T-cell (primary cell): ENCODE results near the gene KDM2A. TPM values are rescaled to one million over a fixed set of nuclear protein-coding genes. Genes with fewer than 3 reads are reported as not detected.
A peak's percentile ranks its signal among the peaks of the same experiment; 100 is the strongest.

Experiments used
- ATAC-seq, 4 experiments: fragments of 200-7000 bp in 3 of 4; fragments of 150-1000 bp in 1 of 4; cut with Tn5 transposase; replicated peaks in 1 of 4; 1 replicate in 3 of 4; 2 replicates in 1 of 4; pipeline ENCODE4 v1.10.0; 2021; ENCODE audit warnings: moderate library complexity in 3 of 4, mild to moderate bottlenecking in 2 of 4, moderate number of reproducible peaks in 1 of 4
- CTCF ChIA-PET, 2 donors: fragments of 300-600 bp; sonication (Branson Sonifier 250); formaldehyde crosslinking; loops; one replicate each; lab custom pipeline; 2022; ENCODE audit warnings: antibody characterized with exemption in 2 of 2; lab: Charles Lee
- POLR2A ChIA-PET, 2 donors: fragments of 300-600 bp; sonication (Branson Sonifier 250); formaldehyde crosslinking; loops; one replicate each; lab custom pipeline; 2022; ENCODE audit warnings: antibody characterized with exemption in 2 of 2; lab: Charles Lee
- DNase-seq, 35 experiments: peaks; one replicate each; pipeline versions ENCODE4 v3.0.0 to v3.0.0-alpha.2; 2013 to 2023
- H3K27ac ChIP-seq: one replicate; pipeline ENCODE4 v1.5.1; 2013; ENCODE audit warnings: low read length
- H3K27me3 ChIP-seq, 2 experiments: replicated peaks in 1 of 2; 1 replicate in 1 of 2; 2 replicates in 1 of 2; pipeline versions ENCODE4 v1.6.1 to v1.7.0; 2013; ENCODE audit warnings: low read length in 1 of 2, mixed read lengths in 1 of 2; ENCODE audit not compliant: control insufficient read depth in 2 of 2, insufficient read depth in 2 of 2; ENCODE audit errors: extremely low read depth in 1 of 2
- H3K36me3 ChIP-seq, 2 donors: 1 replicate in 1 of 2; 2 replicates in 1 of 2; pipeline versions ENCODE4 v1.6.1 to v1.7.0; 2013; ENCODE audit warnings: low read length in 1 of 2; ENCODE audit not compliant: control insufficient read depth in 2 of 2, insufficient read depth in 1 of 2; ENCODE audit errors: extremely low read depth in 1 of 2
- H3K4me1 ChIP-seq, 2 experiments: 1 replicate in 1 of 2; 2 replicates in 1 of 2; pipeline versions ENCODE4 v1.6.1 to v1.7.0; 2013; ENCODE audit warnings: low read length in 2 of 2, mixed read lengths in 1 of 2; ENCODE audit not compliant: insufficient read depth in 2 of 2, control insufficient read depth in 1 of 2; ENCODE audit errors: extremely low read depth in 1 of 2
- H3K4me3 ChIP-seq, 2 donors: 1 replicate in 1 of 2; 2 replicates in 1 of 2; pipeline versions ENCODE4 v1.5.1 to v1.7.0; 2013; ENCODE audit warnings: mild to moderate bottlenecking in 2 of 2, low read length in 1 of 2, moderate library complexity in 1 of 2; ENCODE audit not compliant: control insufficient read depth in 1 of 2; ENCODE audit errors: extremely low read depth in 1 of 2
- H3K9me3 ChIP-seq: 2 replicates; pipeline ENCODE4 v1.7.0; 2013
- H3K27ac Mint-ChIP-seq, 2 donors: one replicate each; pipeline ENCODE4 v1.8.0; 2020 to 2021; ENCODE audit warnings: mild to moderate bottlenecking in 2 of 2, mixed read lengths in 2 of 2
- H3K27me3 Mint-ChIP-seq, 2 donors: one replicate each; pipeline ENCODE4 v1.8.0; 2021 to 2022; ENCODE audit warnings: mixed read lengths in 2 of 2
- H3K36me3 Mint-ChIP-seq: one replicate; pipeline ENCODE4 v1.8.0; 2021; ENCODE audit warnings: mixed read lengths
- H3K4me1 Mint-ChIP-seq, 3 donors: one replicate each; pipeline ENCODE4 v1.8.0; 2020 to 2022; ENCODE audit warnings: mixed read lengths in 3 of 3, mild to moderate bottlenecking in 1 of 3
- H3K4me3 Mint-ChIP-seq, 3 donors: one replicate each; pipeline ENCODE4 v1.8.0; 2020 to 2022; ENCODE audit warnings: mild to moderate bottlenecking in 3 of 3, mixed read lengths in 3 of 3, moderate library complexity in 3 of 3
- H3K9me3 Mint-ChIP-seq, 3 donors: one replicate each; pipeline ENCODE4 v1.8.0; 2020 to 2022; ENCODE audit warnings: mixed read lengths in 3 of 3
- WGBS: methylation state at CpG from one replicate; pipeline ENCODE4 v1.1.5; 2013; ENCODE audit warnings: missing lambda C conversion rate; ENCODE audit not compliant: insufficient coverage; 5-methylcytosine and 5-hydroxymethylcytosine counted together
- total RNA-seq, 35 experiments: library from RNA in 6 of 35; stranded (reverse) in 6 of 35; fragments of 120-200 nt in 1 of 35; gene quantifications; one replicate each; pipeline versions ENCODE4 v1.2.1 to v1.2.4 and lab custom pipeline; 2013 to 2026

Gene KDM2A
- total RNA-seq, 5 donors from 2014 or later (not counting 1 experiment from before 2014, with no cell fraction given), result 157 to 333 (median 178) TPM

DNA sequence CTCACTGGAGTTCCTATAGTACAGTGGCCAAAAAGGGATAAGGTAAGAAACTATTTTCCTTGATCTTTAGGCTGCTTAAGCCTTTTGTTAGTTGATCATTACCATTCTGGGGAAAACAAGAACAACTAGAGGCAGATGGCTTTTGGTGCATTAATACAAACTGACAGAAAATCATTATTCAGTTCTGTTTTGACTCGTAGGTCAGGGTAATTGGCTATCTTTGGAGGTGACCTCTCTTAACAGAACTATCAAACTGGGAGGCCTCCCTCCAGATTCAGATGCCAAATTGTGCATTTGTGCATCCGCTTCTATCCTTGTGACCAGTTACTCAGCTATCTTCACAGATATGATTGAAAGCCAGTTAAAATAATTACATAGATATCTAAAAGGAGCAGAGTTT, 124.0 kb downstream of the KDM2A start:
- Histone ChIP-seq H3K4me3 (no peak overlapping the region), H3K36me3 (peaks cover 20 to 52% of the 10 kb centered on the region in 2 donors), H3K4me1 (peaks cover 31 to 46% of the 10 kb centered on the region in 2 experiments), H3K9me3 (no peaks in the 10 kb centered on the region), H3K27ac (peak overlapping the region; percentile 98), H3K27me3 (no peaks in the 10 kb centered on the region)
- ChIA-PET POLR2A (interaction anchor here in 1 of 2 donors (1.1 kb wide), 1 partner anchor 12 kb away, joined by 4 read pairs; no protein-coding TSS in a partner anchor), CTCF (no interaction called here)
- Mint-ChIP-seq H3K9me3 (no peaks in the 10 kb centered on the region), H3K4me3 (peak overlapping the region; percentile 99 to 100 (median 100)), H3K36me3 (peaks cover 52% of the 10 kb centered on the region), H3K4me1 (peaks cover 65 to 71% (median 68%) of the 10 kb centered on the region in 3 donors), H3K27me3 (no peaks in the 10 kb centered on the region), H3K27ac (peak overlapping the region; percentile 27 to 99)
- ATAC-seq (no peak), DNase-seq (no peak)
- no CpG with 5 or more reads among the region's 2 CpGs for WGBS

DNA sequence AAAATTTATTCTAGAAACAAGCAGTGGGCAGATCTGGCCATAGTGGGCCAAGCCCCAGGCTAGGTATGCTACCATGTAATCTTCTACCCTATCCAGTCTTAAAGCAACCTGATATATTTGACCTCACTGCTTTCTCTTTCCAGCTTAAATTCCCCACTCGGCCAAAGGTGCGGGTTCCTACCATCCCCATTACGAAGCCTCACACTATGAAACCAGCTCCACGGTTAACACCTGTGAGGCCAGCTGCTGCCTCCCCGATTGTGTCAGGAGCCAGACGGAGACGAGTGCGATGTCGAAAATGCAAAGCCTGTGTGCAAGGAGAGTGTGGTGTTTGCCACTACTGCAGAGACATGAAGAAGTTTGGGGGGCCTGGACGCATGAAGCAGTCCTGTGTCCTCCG, 126.0 kb downstream of the KDM2A start:
- Histone ChIP-seq H3K27me3 (no peaks in the 10 kb centered on the region), H3K9me3 (no peaks in the 10 kb centered on the region), H3K4me3 (no peak overlapping the region), H3K4me1 (peaks cover 20 to 35% of the 10 kb centered on the region in 2 experiments), H3K27ac (no peak overlapping the region), H3K36me3 (peaks cover 25 to 72% of the 10 kb centered on the region in 2 donors)
- H3K4me1 Mint-ChIP-seq, result peaks cover 59 to 70% (median 60%) of the 10 kb centered on the region in 3 donors
- peaks cover 72% of the 10 kb centered on the region for H3K36me3 Mint-ChIP-seq
- no peaks in the 10 kb centered on the region for H3K27me3 Mint-ChIP-seq
- DNase-seq, result no peak
- H3K4me3 Mint-ChIP-seq, result no peak overlapping the region
- CTCF ChIA-PET, result interaction anchor here in 1 of 2 donors (0.6 to 1.3 kb wide), 2 partner anchors 12 to 785 kb away, joined by 4 to 7 read pairs; no protein-coding TSS in a partner anchor
- 93% methylated on average over 10 of the region's 11 CpGs for WGBS
- peak overlapping the region in 1 of 2 donors; percentile 5 for H3K27ac Mint-ChIP-seq
- ATAC-seq, result no peak
- no peaks in the 10 kb centered on the region for H3K9me3 Mint-ChIP-seq
- POLR2A ChIA-PET, result no interaction called here

DNA sequence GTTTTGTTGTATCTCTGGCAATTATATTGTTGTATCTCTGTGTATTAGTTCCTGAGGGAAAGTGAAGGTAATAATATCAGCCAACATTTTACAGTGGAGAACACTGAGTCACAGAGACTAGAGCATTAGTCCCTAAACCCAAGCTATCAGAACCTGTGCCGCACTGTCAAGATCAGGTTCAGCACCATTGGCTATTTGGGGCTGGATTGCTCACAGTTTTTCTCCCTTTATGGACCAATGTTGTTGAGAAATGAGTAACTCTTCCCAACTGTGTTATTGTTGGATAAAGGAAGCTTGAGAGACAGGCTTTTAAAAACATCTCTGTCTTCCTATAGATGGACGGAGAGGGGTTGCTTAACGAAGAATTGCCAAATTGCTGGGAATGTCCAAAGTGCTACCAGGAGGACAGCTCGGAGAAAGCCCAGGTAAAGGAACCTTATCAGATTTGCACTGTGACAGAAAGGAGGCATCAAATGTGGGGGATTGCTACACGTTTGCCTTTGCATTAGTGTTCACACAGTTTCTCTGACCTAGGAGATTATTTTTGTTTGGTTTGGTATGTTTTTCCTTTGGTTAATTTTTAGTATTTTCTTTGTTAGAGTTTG, 129.0 kb downstream of the KDM2A start:
- Histone ChIP-seq H3K36me3 (peaks cover 25 to 96% of the 10 kb centered on the region in 2 donors), H3K27ac (no peak overlapping the region), H3K4me1 (peaks cover under 1 to 21% of the 10 kb centered on the region in 2 experiments), H3K9me3 (no peaks in the 10 kb centered on the region), H3K4me3 (no peak overlapping the region), H3K27me3 (no peaks in the 10 kb centered on the region)
- 91% methylated on average over 4 of the region's 5 CpGs for WGBS
- Mint-ChIP-seq H3K4me1 (peaks cover 63 to 73% (median 69%) of the 10 kb centered on the region in 3 donors), H3K27ac (peak overlapping the region; percentile 6 to 27), H3K9me3 (no peaks in the 10 kb centered on the region), H3K36me3 (peaks cover 76% of the 10 kb centered on the region), H3K27me3 (no peaks in the 10 kb centered on the region), H3K4me3 (no peak overlapping the region)
- ATAC-seq, result no peak
- POLR2A ChIA-PET, result no interaction called here
- CTCF ChIA-PET, result no interaction called here
- no peak for DNase-seq

DNA sequence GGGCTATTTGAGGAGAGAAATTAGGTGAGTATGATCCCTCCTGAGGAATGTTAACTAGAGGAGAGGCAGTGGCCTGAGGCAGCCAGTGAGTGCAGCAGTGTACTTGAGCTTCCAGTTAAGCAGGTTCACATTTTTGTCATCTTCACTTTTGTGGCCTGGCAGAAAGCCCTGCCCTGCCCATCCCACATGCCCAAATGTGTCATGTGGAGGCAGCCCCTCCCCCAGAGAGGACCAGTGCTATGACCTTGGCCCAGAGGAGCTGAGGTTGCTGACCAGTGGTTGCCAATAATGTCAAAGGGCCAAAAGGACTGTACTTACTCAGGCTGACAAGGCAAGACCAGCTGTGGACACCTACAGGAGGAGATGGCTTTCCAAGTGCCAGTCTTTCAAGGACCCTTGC, 129.6 kb downstream of the KDM2A start:
- ATAC-seq, result no peak
- H3K27me3 ChIP-seq, result no peaks in the 10 kb centered on the region
- no peak overlapping the region for H3K4me3 Mint-ChIP-seq
- peaks cover 21 to 96% of the 10 kb centered on the region in 2 donors for H3K36me3 ChIP-seq
- POLR2A ChIA-PET, result no interaction called here
- no peaks in the 10 kb centered on the region for H3K9me3 Mint-ChIP-seq
- CTCF ChIA-PET, result no interaction called here
- H3K9me3 ChIP-seq, result no peaks in the 10 kb centered on the region
- DNase-seq, result no peak
- H3K4me3 ChIP-seq, result no peak overlapping the region
- peaks cover 63 to 73% (median 67%) of the 10 kb centered on the region in 3 donors for H3K4me1 Mint-ChIP-seq
- peaks cover 78% of the 10 kb centered on the region for H3K36me3 Mint-ChIP-seq
- no peaks in the 10 kb centered on the region for H3K27me3 Mint-ChIP-seq
- no peak overlapping the region for H3K27ac ChIP-seq
- peak overlapping the region; percentile 27 to 55 for H3K27ac Mint-ChIP-seq
- H3K4me1 ChIP-seq, result peaks cover 0 to 18% of the 10 kb centered on the region in 2 experiments

DNA sequence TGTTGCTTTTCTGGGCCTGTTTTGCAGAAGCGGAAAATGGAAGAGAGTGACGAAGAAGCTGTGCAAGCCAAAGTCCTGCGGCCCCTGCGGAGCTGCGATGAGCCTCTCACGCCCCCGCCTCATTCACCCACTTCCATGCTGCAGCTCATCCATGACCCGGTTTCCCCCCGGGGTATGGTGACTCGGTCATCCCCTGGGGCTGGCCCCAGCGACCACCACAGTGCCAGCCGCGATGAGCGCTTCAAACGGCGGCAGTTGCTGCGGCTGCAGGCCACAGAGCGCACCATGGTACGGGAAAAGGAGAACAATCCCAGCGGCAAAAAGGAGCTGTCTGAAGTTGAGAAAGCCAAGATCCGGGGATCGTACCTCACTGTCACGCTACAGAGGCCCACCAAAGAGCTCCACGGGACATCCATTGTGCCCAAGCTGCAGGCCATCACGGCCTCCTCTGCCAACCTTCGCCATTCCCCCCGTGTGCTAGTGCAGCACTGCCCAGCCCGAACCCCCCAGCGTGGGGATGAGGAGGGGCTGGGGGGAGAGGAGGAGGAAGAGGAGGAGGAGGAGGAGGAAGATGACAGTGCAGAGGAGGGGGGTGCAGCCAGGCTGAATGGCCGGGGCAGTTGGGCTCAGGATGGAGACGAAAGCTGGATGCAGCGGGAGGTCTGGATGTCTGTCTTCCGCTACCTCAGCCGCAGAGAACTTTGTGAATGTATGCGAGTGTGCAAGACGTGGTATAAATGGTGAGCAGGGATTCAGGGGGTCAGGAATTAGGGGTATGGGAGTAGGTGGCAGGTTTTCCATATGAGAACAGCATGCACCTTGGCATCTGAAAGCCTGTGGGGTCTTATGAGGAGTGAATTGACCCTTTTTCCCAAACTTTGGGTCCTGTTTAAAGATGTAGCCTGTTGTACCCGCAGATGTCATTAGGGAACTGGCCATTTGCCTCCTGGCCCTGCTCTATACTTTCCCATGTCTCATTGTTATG, 131.3 kb downstream of the KDM2A start:
- peaks cover 61 to 74% (median 62%) of the 10 kb centered on the region in 3 donors for H3K4me1 Mint-ChIP-seq
- no peaks in the 10 kb centered on the region for H3K9me3 Mint-ChIP-seq
- ChIA-PET CTCF (interaction anchor here in 1 of 2 donors (0.8 kb wide), 1 partner anchor 12 kb away, joined by 3 read pairs; no protein-coding TSS in a partner anchor), POLR2A (no interaction called here)
- no peaks in the 10 kb centered on the region for H3K9me3 ChIP-seq
- peaks cover 0 to 14% of the 10 kb centered on the region in 2 experiments for H3K4me1 ChIP-seq
- DNase-seq (peak in 1 of 35 experiments; percentile 8), ATAC-seq (no peak)
- no peak overlapping the region for H3K4me3 ChIP-seq
- 96% methylated on average over 34 of the region's 37 CpGs for WGBS
- H3K27ac ChIP-seq, result no peak overlapping the region
- H3K27ac Mint-ChIP-seq, result no peak overlapping the region
- H3K4me3 Mint-ChIP-seq, result no peak overlapping the region
- H3K27me3 ChIP-seq, result no peaks in the 10 kb centered on the region
- H3K27me3 Mint-ChIP-seq, result no peaks in the 10 kb centered on the region
- H3K36me3 Mint-ChIP-seq, result peaks cover 80% of the 10 kb centered on the region
- H3K36me3 ChIP-seq, result peaks cover 26 to 98% of the 10 kb centered on the region in 2 donors

DNA sequence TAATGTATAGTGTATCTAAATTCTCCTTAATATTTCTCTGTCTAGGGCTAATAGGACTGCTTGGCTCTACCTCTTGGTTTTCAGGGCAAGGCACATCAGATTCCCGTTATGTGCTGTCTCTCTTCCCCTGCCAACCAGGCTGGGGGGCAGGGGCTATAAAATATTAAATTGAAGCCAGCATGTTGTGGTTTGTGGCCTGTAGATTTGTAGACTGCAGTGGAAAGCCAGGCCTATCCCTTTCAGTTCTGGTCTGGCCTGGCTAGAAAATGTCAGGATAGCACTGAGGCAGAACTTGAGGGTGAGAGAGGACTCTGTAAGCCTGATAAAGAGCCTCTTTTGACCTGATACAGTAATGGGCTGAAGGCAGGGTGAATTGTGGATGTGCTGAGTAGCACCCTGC, 132.8 kb downstream of the KDM2A start:
- peaks cover 53 to 60% (median 54%) of the 10 kb centered on the region in 3 donors for H3K4me1 Mint-ChIP-seq
- WGBS, result 100% methylated on average over 1 of the region's 1 CpG

More for the DNA sequence above, 132.8 kb downstream of the KDM2A start:
- ChIA-PET CTCF (interaction anchor here in 1 of 2 donors (1.0 kb wide), 1 partner anchor 11 kb away, joined by 3 read pairs; no protein-coding TSS in a partner anchor), POLR2A (interaction anchor here (0.6 to 1.5 kb wide), 2 partner anchors 11 to 42 kb away, joined by 3 to 4 read pairs; no protein-coding TSS in a partner anchor)
- no peaks in the 10 kb centered on the region for H3K9me3 ChIP-seq
- peak overlapping the region; percentile 28 to 79 for H3K27ac Mint-ChIP-seq
- no peaks in the 10 kb centered on the region for H3K27me3 ChIP-seq
- peaks cover 75% of the 10 kb centered on the region for H3K36me3 Mint-ChIP-seq
- no peak overlapping the region for H3K4me3 Mint-ChIP-seq
- H3K4me3 ChIP-seq, result no peak overlapping the region
- DNase-seq (peak in 1 of 35 experiments; percentile 7), ATAC-seq (no peak)
- H3K9me3 Mint-ChIP-seq, result no peaks in the 10 kb centered on the region
- H3K27me3 Mint-ChIP-seq, result no peaks in the 10 kb centered on the region
- H3K27ac ChIP-seq, result no peak overlapping the region
- H3K4me1 ChIP-seq, result peaks cover 0 to 14% of the 10 kb centered on the region in 2 experiments
- peaks cover 18 to 98% of the 10 kb centered on the region in 2 donors for H3K36me3 ChIP-seq
